GM13977 (cell line): Measurements from ENCODE around the gene PPP1R14D.

Source experiments
- DNase-seq: peaks from one replicate; pipeline ENCODE4 v3.0.0; 2012; ENCODE audit warnings: low spot score
- in situ Hi-C: fragments of 300-500 bp; cut with MboI; formaldehyde crosslinking; loops from one replicate; pipeline ENCODE4 v1.12.0; 2022; ENCODE audit warnings: low sequenced_read_pairs, low pct_unique_long_range_greater_than_20kb, mixed read lengths, inconsistent platforms; ENCODE audit not compliant: unreplicated experiment
- TF ChIP-seq, protein P1 (sequence below): IDR thresholded peaks from 2 replicates; pipeline ENCODE4 v1.5.1; 2012; ENCODE audit warnings: mild to moderate bottlenecking, control low read depth; ENCODE audit not compliant: insufficient read depth; ENCODE audit errors: extremely low read depth, missing control alignments

PPP1R14D gene

DNA sequence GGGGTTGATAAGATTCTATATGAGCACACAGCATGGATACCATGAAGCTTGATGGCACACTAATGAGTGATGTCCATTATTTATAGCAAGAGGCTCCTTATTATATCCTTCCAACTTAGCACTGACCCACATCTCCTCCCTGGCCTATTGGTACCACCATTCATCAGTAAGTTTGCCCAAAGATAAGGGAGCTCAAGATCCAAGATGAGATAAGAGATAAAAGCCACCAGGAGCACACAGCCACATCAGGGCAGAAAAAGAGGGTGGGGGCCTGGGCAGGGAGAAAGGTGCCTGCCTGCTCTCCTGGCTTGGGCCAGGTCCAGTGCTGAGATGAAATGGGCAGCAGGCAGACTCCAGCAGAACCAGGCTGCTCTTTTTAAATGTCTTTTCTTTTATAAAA is 4.4 kb upstream of the PPP1R14D start:
- TF ChIP-seq, protein P1, sequence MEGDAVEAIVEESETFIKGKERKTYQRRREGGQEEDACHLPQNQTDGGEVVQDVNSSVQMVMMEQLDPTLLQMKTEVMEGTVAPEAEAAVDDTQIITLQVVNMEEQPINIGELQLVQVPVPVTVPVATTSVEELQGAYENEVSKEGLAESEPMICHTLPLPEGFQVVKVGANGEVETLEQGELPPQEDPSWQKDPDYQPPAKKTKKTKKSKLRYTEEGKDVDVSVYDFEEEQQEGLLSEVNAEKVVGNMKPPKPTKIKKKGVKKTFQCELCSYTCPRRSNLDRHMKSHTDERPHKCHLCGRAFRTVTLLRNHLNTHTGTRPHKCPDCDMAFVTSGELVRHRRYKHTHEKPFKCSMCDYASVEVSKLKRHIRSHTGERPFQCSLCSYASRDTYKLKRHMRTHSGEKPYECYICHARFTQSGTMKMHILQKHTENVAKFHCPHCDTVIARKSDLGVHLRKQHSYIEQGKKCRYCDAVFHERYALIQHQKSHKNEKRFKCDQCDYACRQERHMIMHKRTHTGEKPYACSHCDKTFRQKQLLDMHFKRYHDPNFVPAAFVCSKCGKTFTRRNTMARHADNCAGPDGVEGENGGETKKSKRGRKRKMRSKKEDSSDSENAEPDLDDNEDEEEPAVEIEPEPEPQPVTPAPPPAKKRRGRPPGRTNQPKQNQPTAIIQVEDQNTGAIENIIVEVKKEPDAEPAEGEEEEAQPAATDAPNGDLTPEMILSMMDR: no peak
- in situ Hi-C loops: no loop called here
- DNase-seq: no peak

DNA sequence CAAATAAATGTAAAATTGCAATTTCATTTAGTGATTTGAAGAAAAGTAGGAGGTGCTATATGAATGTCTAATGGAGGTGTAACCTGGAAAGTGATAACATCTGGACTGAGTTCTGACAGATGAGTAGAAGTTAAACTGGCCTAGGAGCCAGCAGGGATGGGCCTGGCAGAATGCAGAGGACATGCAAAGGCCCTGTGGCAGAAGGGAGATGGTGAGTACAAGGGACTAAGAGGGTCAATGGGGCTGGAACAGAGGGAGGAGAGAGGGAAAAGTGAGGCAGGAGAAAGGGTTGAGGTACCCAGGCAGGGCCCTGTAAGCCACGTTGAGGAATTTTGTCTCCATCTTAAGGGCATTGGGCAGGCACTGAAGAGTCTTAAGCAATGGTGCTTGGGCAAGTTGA is 3.4 kb upstream of the PPP1R14D start:
- no peak for DNase-seq
- TF ChIP-seq, protein P1: no peak

DNA sequence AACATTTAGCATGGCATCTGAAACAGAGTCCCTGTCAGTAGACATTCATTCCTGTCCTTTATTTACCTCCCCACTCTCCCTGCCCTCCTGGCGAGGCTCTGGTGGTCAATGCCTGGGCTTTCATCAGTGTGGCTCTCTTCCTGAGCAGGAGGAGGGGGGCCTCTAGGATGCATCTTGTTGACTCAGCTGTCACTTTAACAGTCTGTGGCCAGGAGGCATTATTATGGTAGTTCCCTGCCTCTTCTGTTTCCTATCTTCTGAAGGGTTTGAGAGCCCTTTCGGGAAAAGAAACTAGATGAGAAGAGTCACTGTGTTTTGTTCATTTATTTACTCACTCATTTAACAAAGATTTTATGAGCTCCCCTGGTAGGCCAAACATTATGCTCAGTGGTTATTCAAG is 2.4 kb upstream of the PPP1R14D start:
- TF ChIP-seq, protein P1: no peak
- no peak for DNase-seq
- in situ Hi-C loops: no loop called here

More for the DNA sequence above, 3.4 kb upstream of the PPP1R14D start:
- in situ Hi-C loops: no loop called here

DNA sequence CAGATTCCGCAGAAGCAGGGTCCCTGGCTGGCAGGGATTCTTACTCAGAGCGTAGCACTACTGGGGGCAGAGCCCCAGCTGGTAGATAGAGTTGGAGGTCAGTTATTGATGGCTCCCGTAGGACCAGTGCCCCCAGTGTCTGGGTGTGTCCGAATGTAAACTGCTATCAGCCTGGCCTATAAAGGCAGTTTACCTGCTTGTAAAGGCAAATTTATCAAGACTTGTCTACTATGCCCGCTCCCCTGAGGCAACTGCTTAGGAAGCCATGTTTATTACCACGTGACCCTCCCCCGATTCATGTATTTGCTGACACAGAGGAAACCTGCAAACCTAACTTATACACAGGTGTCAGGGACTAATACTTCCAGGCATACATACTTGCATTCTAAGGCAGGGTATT is 607 bp upstream of the PPP1R14D start:
- TF ChIP-seq, protein P1: no peak
- DNase-seq: no peak
- in situ Hi-C loops: no loop called here

DNA sequence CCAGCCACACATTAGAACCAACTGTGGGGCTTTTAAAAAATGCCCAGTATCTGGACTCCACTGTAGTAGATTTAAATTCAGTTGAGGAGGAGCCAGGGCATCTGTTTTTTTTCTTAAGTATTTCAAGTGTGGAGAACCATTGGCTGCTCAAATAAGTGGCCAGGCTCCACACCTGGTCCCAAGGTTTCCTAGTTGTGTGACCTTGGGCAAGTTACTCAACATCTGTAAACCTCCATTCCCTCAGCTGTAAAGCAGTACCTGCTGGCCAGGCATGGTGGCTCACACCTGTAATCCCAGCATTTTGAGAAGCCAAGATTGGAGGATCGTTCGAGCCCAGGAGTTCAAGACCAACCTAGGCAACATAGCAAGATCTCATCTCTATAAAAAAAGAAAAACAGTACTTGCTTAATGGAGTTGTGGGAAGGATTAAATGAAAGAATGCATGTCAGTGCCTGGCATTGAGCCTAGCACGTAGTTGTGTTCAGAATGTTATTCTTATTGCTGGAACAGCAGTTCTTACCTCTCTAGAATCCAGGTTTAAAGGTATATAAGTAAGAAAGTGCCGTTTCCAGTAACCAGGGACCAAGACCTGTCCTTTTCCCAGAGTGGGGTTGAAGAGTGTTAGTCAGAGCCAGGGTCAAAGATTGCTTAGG is 2.0 kb downstream of the PPP1R14D start:
- in situ Hi-C loops: no loop called here

DNA sequence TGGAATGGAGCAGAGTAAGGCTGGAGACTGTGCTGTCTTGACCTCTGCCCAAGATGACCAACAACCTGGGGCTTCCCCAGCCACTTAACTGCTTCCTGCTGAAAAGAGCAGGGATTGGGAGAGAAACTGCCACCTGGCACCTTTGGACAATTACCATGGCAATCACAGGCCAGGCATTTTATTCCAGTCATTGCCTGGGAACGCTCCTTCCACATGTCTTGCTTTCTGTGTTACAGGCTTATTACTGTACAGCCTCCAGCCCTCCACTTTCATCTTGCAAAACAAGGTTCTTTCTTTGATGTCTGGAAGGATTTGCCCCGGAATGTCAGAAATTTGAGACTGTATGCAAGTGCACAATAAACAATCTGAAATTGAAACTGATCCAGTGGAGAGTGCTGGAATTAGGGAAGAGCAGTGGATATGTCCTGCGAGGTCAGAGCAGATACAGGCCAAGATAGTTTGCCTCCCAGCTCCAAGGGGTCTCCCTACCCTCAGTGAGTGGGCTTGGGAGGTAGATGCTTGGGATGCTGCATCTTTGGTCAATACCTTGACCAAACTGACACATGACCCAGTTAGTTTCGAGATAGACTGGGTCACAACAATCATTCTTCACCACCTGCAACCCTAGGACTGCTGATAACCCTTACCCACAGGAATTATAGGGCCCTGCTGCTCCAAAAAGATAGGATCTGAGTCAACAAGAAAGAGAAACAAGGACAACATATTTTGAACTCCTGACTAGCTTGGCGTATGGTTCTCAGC is 2.7 kb downstream of the PPP1R14D start:
- DNase-seq: no peak

More for the DNA sequence above, 2.0 kb downstream of the PPP1R14D start:
- TF ChIP-seq, protein P1: no peak
- DNase-seq: no peak

More for the DNA sequence above, 2.7 kb downstream of the PPP1R14D start:
- TF ChIP-seq, protein P1: no peak
- in situ Hi-C loops: no loop called here
